ENCODE measurements around the gene GOSR2.

DNA sequence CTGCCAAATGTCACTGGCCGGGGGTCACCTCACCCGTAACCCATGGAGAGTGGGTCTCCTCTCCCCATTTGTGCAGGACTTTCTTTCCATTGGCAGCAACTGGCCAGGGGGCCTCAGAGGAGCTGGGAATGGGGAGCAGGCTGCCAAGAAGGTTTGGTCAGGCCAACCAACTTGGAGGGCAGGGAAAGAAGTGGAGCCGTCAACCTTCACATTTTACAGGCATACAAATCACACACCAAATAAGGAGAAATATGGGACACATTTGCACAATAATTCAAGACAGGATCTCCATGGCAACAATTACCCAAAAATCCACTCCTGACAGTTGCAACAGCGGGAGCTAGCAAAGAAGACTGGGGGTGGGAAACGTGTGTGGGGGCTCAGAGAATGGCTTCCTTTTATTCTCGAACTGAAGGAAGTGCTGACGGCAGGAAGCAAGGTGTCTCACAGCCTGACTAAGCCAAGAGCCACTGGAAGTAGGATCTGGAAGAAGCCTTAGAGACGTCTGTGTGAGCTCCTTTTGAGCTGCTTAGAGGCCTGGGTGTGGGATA is 35.2 kb downstream of the GOSR2 start:
- TF ChIP-seq, protein P1, sequence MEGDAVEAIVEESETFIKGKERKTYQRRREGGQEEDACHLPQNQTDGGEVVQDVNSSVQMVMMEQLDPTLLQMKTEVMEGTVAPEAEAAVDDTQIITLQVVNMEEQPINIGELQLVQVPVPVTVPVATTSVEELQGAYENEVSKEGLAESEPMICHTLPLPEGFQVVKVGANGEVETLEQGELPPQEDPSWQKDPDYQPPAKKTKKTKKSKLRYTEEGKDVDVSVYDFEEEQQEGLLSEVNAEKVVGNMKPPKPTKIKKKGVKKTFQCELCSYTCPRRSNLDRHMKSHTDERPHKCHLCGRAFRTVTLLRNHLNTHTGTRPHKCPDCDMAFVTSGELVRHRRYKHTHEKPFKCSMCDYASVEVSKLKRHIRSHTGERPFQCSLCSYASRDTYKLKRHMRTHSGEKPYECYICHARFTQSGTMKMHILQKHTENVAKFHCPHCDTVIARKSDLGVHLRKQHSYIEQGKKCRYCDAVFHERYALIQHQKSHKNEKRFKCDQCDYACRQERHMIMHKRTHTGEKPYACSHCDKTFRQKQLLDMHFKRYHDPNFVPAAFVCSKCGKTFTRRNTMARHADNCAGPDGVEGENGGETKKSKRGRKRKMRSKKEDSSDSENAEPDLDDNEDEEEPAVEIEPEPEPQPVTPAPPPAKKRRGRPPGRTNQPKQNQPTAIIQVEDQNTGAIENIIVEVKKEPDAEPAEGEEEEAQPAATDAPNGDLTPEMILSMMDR (IDR thresholded peaks at IDR 0.05; ENCODE audit: poor library complexity, severe bottlenecking) = no peak
- peak; percentile 44 for TF ChIP-seq EP300 (conservative IDR thresholded peaks at IDR 0.05; ENCODE audit: poor library complexity, severe bottlenecking)
- no peak for TF ChIP-seq REST (IDR thresholded peaks at IDR 0.05; ENCODE audit: borderline replicate concordance)
- TF ChIP-seq EZH2 (IDR thresholded peaks at IDR 0.05; ENCODE audit: borderline replicate concordance, insufficient read depth, low read length, poor library complexity, severe bottlenecking) = no peak
- TF ChIP-seq SMC3 (conservative IDR thresholded peaks at IDR 0.05; ENCODE audit: poor library complexity) = no peak
- TF ChIP-seq TAF1 (IDR thresholded peaks at IDR 0.05; ENCODE audit: low read depth) = no peak
- TF ChIP-seq MXI1 (conservative IDR thresholded peaks at IDR 0.05; ENCODE audit: poor library complexity, severe bottlenecking) = no peak
- TF ChIP-seq RAD21 (conservative IDR thresholded peaks at IDR 0.05) = no peak
- TF ChIP-seq POLR2AphosphoS5 (IDR thresholded peaks at IDR 0.05) = no peak

All from neural cell (in vitro differentiated cells).